ENCODE results near the gene HBP1. TPM values are rescaled to one million over a fixed set of nuclear protein-coding genes. Genes with fewer than 3 reads are reported as not detected.
A peak's percentile ranks its signal among the peaks of the same experiment; 100 is the strongest.

The HBP1 gene
- total and polyA plus RNA-seq, 2 of the 13 experiments (the other 11 are each of a cell fraction or from before 2014, with no cell fraction given): 22.9 to 44.1 TPM

- in situ Hi-C loops (cut with HindIII; ENCODE audit: extremely low pct_ligation_motif_present, low pct_unique_long_range_greater_than_20kb): no loop called here
- TF ChIP-seq MIER3 (CRISPR knock-in tag; IDR thresholded peaks at IDR 0.05; ENCODE audit: borderline replicate concordance): no peak
- TF ChIP-seq TP53 (CRISPR knock-in tag; conservative IDR thresholded peaks at IDR 0.05): no peak
- TF ChIP-seq DPF2 (CRISPR knock-in tag; IDR thresholded peaks at IDR 0.05; ENCODE audit: borderline replicate concordance, low read depth): no peak
- TF ChIP-seq, protein P1, sequence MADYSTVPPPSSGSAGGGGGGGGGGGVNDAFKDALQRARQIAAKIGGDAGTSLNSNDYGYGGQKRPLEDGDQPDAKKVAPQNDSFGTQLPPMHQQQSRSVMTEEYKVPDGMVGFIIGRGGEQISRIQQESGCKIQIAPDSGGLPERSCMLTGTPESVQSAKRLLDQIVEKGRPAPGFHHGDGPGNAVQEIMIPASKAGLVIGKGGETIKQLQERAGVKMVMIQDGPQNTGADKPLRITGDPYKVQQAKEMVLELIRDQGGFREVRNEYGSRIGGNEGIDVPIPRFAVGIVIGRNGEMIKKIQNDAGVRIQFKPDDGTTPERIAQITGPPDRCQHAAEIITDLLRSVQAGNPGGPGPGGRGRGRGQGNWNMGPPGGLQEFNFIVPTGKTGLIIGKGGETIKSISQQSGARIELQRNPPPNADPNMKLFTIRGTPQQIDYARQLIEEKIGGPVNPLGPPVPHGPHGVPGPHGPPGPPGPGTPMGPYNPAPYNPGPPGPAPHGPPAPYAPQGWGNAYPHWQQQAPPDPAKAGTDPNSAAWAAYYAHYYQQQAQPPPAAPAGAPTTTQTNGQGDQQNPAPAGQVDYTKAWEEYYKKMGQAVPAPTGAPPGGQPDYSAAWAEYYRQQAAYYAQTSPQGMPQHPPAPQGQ (CRISPR knock-in tag; IDR thresholded peaks at IDR 0.05; ENCODE audit: borderline replicate concordance): no peak
- no peak for TF ChIP-seq ZNF17 (CRISPR knock-in tag; IDR thresholded peaks at IDR 0.05)
- TF ChIP-seq ZNF816 (CRISPR knock-in tag; IDR thresholded peaks at IDR 0.05; ENCODE audit: borderline replicate concordance): no peak
- TF ChIP-seq ETV5 (CRISPR knock-in tag; IDR thresholded peaks at IDR 0.05; ENCODE audit: borderline replicate concordance): no peak
- no peak for TF ChIP-seq ZNF224 (CRISPR knock-in tag; IDR thresholded peaks at IDR 0.05)
- TF ChIP-seq ISX (CRISPR knock-in tag; conservative IDR thresholded peaks at IDR 0.05): no peak
- peak; percentile 47 for TF ChIP-seq STAG1 (CRISPR knock-in tag; IDR thresholded peaks at IDR 0.05)
- TF ChIP-seq ZBTB46 (CRISPR knock-in tag; IDR thresholded peaks at IDR 0.05; ENCODE audit: borderline replicate concordance): no peak
- no peak for TF ChIP-seq RXRA (CRISPR knock-in tag; IDR thresholded peaks at IDR 0.05)
- TF ChIP-seq CEBPB (IDR thresholded peaks at IDR 0.05; ENCODE audit: borderline replicate concordance, low read depth, low read length): no peak
- no peak for TF ChIP-seq ZNF124 (CRISPR knock-in tag; IDR thresholded peaks at IDR 0.05)
- TF ChIP-seq U2AF2 (IDR thresholded peaks at IDR 0.05; ENCODE audit: low read depth, low read length): no peak
- no peak for TF ChIP-seq MIXL1 (CRISPR knock-in tag; IDR thresholded peaks at IDR 0.05)
- TF ChIP-seq, protein P2, sequence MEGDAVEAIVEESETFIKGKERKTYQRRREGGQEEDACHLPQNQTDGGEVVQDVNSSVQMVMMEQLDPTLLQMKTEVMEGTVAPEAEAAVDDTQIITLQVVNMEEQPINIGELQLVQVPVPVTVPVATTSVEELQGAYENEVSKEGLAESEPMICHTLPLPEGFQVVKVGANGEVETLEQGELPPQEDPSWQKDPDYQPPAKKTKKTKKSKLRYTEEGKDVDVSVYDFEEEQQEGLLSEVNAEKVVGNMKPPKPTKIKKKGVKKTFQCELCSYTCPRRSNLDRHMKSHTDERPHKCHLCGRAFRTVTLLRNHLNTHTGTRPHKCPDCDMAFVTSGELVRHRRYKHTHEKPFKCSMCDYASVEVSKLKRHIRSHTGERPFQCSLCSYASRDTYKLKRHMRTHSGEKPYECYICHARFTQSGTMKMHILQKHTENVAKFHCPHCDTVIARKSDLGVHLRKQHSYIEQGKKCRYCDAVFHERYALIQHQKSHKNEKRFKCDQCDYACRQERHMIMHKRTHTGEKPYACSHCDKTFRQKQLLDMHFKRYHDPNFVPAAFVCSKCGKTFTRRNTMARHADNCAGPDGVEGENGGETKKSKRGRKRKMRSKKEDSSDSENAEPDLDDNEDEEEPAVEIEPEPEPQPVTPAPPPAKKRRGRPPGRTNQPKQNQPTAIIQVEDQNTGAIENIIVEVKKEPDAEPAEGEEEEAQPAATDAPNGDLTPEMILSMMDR (CRISPR knock-in tag; IDR thresholded peaks at IDR 0.05): peak; percentile 59
- TF ChIP-seq SMC3 (IDR thresholded peaks at IDR 0.05; ENCODE audit: low read length): peak; percentile 51
Measured at GRCh38 chr7:107150375-107151073, 18.3 kb upstream of the HBP1 start.

More at GRCh38 chr7:107150375-107151073, 18.3 kb upstream of the HBP1 start:
- peaks cover 2 to 3% of the 10 kb centered on the region in 2 experiments; a peak in 3 of 5 replicates for H3K27me3 ChIP-seq (ENCODE audit: control insufficient read depth in 1 of 2, insufficient read depth in 2 of 2, low read length in 2 of 2)
- no TSS peak for BruUV-seq (replicated peaks)
- POLR2A ChIA-PET: no interaction called here
- H3K36me3 ChIP-seq (replicated peaks in 1 of 2; ENCODE audit: control insufficient read depth in 1 of 2, insufficient read depth in 2 of 2, low read length in 2 of 2): no peaks in the 10 kb centered on the region
- CTCF ChIA-PET (ENCODE audit: low intra/inter-chr PET ratio, low total read pairs): interaction anchor here (2.5 to 3.5 kb wide), 2 partner anchors 203 to 358 kb away, joined by 13 to 15 read pairs; no protein-coding TSS in a partner anchor
- FAIRE-seq (no peak), DNase-seq (ENCODE audit: low spot score) (peak; percentile 40), ATAC-seq (peak; percentile 53; the same call in 1 of the 3 replicates)
- no peak overlapping the region for H3K9ac ChIP-seq (ENCODE audit: insufficient read depth, low read depth, low read length)
- no peaks in the 10 kb centered on the region for H3K4me1 ChIP-seq (ENCODE audit: insufficient read depth, low read length)
- H3K4me3 ChIP-seq (replicated peaks in 1 of 3; ENCODE audit: insufficient read depth in 1 of 3, low read depth in 2 of 3, low read length in 3 of 3): no peak overlapping the region
- no peaks in the 10 kb centered on the region for H4K20me1 ChIP-seq (ENCODE audit: insufficient read depth, low read length)
- no peak overlapping the region for H3K27ac ChIP-seq (ENCODE audit: extremely low read length, insufficient read depth, low read length)
- H3K4me2 ChIP-seq (ENCODE audit: low read depth, low read length): no peak overlapping the region
- intact Hi-C loops (cut with micrococcal nuclease; ENCODE audit: unreplicated experiment): loop anchor here (1.0 kb wide), 2 partner anchors 203 to 357 kb away; no protein-coding TSS in a partner anchor
- H3K9me3 ChIP-seq (ENCODE audit: low read length): no peaks in the 10 kb centered on the region
- 25% methylated on average over 4 of the region's 4 CpGs for WGBS (ENCODE audit: low lambda C conversion rate)
- no peaks in the 10 kb centered on the region for H3K79me2 ChIP-seq (ENCODE audit: insufficient read depth, low read length)
- H2AFZ ChIP-seq (ENCODE audit: low read length): no peak overlapping the region

All from HepG2 (cell line).